ENCODE measurements around the gene ARF5.

- TF ChIP-seq CTCF (IDR thresholded peaks at IDR 0.05; ENCODE audit: low read depth, low read length) (no peak), POLR2A (IDR thresholded peaks at IDR 0.05; ENCODE audit: extremely low read depth, insufficient read length) (no peak), MAX (IDR thresholded peaks at IDR 0.05; ENCODE audit: low read depth, low read length) (no peak)
Observed at GRCh38 chr7:127557803-127558202, 30.4 kb upstream of the ARF5 start.

Data from NB4 (cell line).